Activated CD8-positive, alpha-beta T cell treated with anti-CD3 and anti-CD28 coated beads for 36 hours (primary cell): Measurements from ENCODE around the gene KCNH4. TPM values are rescaled to one million over a fixed set of nuclear protein-coding genes. Genes with fewer than 3 reads are reported as not detected.
A peak's percentile ranks its signal among the peaks of the same experiment; 100 is the strongest.

Experiments
- ATAC-seq: fragments of 200-7000 bp; cut with Tn5 transposase; one replicate; pipeline ENCODE4 v1.10.0; 2021; ENCODE audit warnings: mild to moderate bottlenecking, moderate library complexity
- CTCF ChIA-PET: fragments of 350-600 bp; sonication (Branson Sonifier 250); formaldehyde crosslinking; loops from one replicate; lab custom pipeline; 2021; ENCODE audit warnings: antibody characterized with exemption; lab: Charles Lee
- POLR2A ChIA-PET: fragments of 350-600 bp; sonication (Branson Sonifier 250); formaldehyde crosslinking; loops from one replicate; lab custom pipeline; 2021; ENCODE audit warnings: antibody characterized with exemption; lab: Charles Lee
- DNase-seq: peaks from one replicate; pipeline ENCODE4 v3.0.0-alpha.2; 2020
- H3K27ac Mint-ChIP-seq: one replicate; pipeline ENCODE4 v1.8.0; 2021; ENCODE audit warnings: mild to moderate bottlenecking, mixed read lengths
- H3K27me3 Mint-ChIP-seq: one replicate; pipeline ENCODE4 v1.8.0; 2021; ENCODE audit warnings: mixed read lengths
- H3K36me3 Mint-ChIP-seq: one replicate; pipeline ENCODE4 v1.8.0; 2021; ENCODE audit warnings: low read depth, mixed read lengths
- H3K4me1 Mint-ChIP-seq: one replicate; pipeline ENCODE4 v1.8.0; 2021; ENCODE audit warnings: low read depth, mixed read lengths
- H3K4me3 Mint-ChIP-seq: one replicate; pipeline ENCODE4 v1.8.0; 2021; ENCODE audit warnings: mild to moderate bottlenecking, moderate library complexity, mixed read lengths
- H3K9me3 Mint-ChIP-seq: one replicate; pipeline ENCODE4 v1.8.0; 2021; ENCODE audit warnings: mixed read lengths
- intact Hi-C: fragments of 100-400 bp; cut with micrococcal nuclease; formaldehyde crosslinking; loops from one replicate; pipeline ENCODE4 v1.10.0; 2022
- total RNA-seq, 2 experiments: library from RNA; stranded (reverse); gene quantifications; one replicate each; pipeline ENCODE4 v1.2.3, GENCODE V29; 2021
- TF ChIP-seq, protein P1 (sequence below): fragments of 200-600 bp; IDR thresholded peaks from one replicate; pipeline ENCODE4 v1.8.0; 2022; ENCODE audit warnings: antibody characterized with exemption, mild to moderate bottlenecking

Gene KCNH4
- total RNA-seq, 2 experiments from 2014 or later: 0.38 to 0.43 TPM

DNA sequence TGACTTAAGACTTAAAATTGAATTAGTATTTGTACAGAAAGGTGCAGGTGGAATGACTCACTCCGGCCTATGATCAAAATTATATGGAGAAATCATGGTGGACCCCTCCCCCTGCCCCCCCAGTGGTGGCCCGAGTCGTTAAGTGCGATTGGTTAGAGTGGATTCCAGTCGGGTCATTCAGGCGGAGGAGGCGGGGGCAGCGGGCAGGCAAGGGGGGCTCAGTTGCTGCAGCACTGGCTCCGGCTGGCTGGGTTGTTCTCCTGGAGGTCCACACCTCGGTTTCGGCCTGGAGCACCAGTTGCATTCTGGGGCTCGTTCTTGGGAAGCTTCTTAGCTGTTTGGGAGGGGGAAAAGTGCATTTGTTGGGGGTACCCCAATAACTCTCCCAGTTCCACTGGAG is 55.4 kb downstream of the KCNH4 start:
- ATAC-seq: no peak
- Mint-ChIP-seq H3K36me3 (peaks cover 28% of the 10 kb centered on the region), H3K27ac (no peak overlapping the region), H3K27me3 (no peaks in the 10 kb centered on the region), H3K4me1 (peaks cover 10% of the 10 kb centered on the region), H3K9me3 (no peaks in the 10 kb centered on the region), H3K4me3 (no peak overlapping the region)
- TF ChIP-seq, protein P1, sequence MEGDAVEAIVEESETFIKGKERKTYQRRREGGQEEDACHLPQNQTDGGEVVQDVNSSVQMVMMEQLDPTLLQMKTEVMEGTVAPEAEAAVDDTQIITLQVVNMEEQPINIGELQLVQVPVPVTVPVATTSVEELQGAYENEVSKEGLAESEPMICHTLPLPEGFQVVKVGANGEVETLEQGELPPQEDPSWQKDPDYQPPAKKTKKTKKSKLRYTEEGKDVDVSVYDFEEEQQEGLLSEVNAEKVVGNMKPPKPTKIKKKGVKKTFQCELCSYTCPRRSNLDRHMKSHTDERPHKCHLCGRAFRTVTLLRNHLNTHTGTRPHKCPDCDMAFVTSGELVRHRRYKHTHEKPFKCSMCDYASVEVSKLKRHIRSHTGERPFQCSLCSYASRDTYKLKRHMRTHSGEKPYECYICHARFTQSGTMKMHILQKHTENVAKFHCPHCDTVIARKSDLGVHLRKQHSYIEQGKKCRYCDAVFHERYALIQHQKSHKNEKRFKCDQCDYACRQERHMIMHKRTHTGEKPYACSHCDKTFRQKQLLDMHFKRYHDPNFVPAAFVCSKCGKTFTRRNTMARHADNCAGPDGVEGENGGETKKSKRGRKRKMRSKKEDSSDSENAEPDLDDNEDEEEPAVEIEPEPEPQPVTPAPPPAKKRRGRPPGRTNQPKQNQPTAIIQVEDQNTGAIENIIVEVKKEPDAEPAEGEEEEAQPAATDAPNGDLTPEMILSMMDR: no peak
- intact Hi-C loops: no loop called here
- DNase-seq: no peak
- POLR2A ChIA-PET: interaction anchor here (1.4 kb wide), 1 partner anchor 13 kb away, joined by 3 read pairs; the partner anchor contains the start of gene DHX58
- CTCF ChIA-PET: no interaction called here

- DNase-seq (no peak), ATAC-seq (no peak)
- no peak overlapping the region for H3K27ac Mint-ChIP-seq
- ChIA-PET POLR2A (no interaction called here), CTCF (no interaction called here)
- H3K9me3 Mint-ChIP-seq: no peaks in the 10 kb centered on the region
- no peaks in the 10 kb centered on the region for H3K27me3 Mint-ChIP-seq
- no peak overlapping the region for H3K4me3 Mint-ChIP-seq
- H3K36me3 Mint-ChIP-seq: peaks cover 28% of the 10 kb centered on the region
- TF ChIP-seq, protein P1: no peak
- peaks cover 20% of the 10 kb centered on the region for H3K4me1 Mint-ChIP-seq
- intact Hi-C loops: no loop called here
Measured at GRCh38 chr17:42124256-42124655, 56.7 kb downstream of the KCNH4 start.

- no peaks in the 10 kb centered on the region for H3K9me3 Mint-ChIP-seq
- H3K27ac Mint-ChIP-seq: peak within 1 kb of the TSS; percentile 85
- no peaks in the 10 kb centered on the region for H3K27me3 Mint-ChIP-seq
- ChIA-PET POLR2A (interaction anchor here (0.6 to 3.9 kb wide), 5 partner anchors 9 to 301 kb away, joined by 3 to 24 read pairs (median 4); partner anchors contain the start of gene DHX58), CTCF (interaction anchor here (1.6 kb wide), 1 partner anchor 26 kb away, joined by 3 read pairs; no protein-coding TSS in a partner anchor)
- TF ChIP-seq, protein P1: no peak
- intact Hi-C loops: no loop called here
- H3K36me3 Mint-ChIP-seq: peaks cover 31% of the 10 kb centered on the region
- DNase-seq (no peak), ATAC-seq (no peak)
- peak within 1 kb of the TSS; percentile 67 for H3K4me3 Mint-ChIP-seq
- peaks cover 23% of the 10 kb centered on the region for H3K4me1 Mint-ChIP-seq
Measured at GRCh38 chr17:42122371-42123303, 58.3 kb downstream of the KCNH4 start, which contains the start of gene HSPB9. HSPB9 (plus strand) TSS chr17:42122804; CDS start chr17:42122851, 47 bp downstream.

GRCh38 chr17:42120770-42121769 is 59.9 kb downstream of the KCNH4 start, which contains the start of gene KAT2A:
KAT2A (minus strand) TSS chr17:42121367; CDS start chr17:42121304, 63 bp downstream.
- Mint-ChIP-seq H3K36me3 (peaks cover 32% of the 10 kb centered on the region), H3K27me3 (no peaks in the 10 kb centered on the region), H3K4me3 (peak within 1 kb of the TSS; percentile 67), H3K4me1 (peaks cover 30% of the 10 kb centered on the region), H3K9me3 (no peaks in the 10 kb centered on the region), H3K27ac (peak within 1 kb of the TSS; percentile 85)
- TF ChIP-seq, protein P1: no peak
- ATAC-seq: peak; percentile 87
- peak; percentile 84 for DNase-seq
- intact Hi-C loops: no loop called here
- POLR2A ChIA-PET: interaction anchor here (0.5 to 3.9 kb wide), 17 partner anchors 10 to 429 kb away, joined by 3 to 24 read pairs (median 4); partner anchors contain the start of genes CNP and DNAJC7
- CTCF ChIA-PET: interaction anchor here (0.7 to 14.3 kb wide), 12 partner anchors 10 to 191 kb away, joined by 3 to 110 read pairs (median 4); partner anchors contain the start of genes DNAJC7, KCNH4, NKIRAS2 and ODAD4
